Vagina (tissue), 2 donors: ENCODE measurements around the gene PDCL3. TPM values are rescaled to one million over a fixed set of nuclear protein-coding genes. Genes with fewer than 3 reads are reported as not detected.

Experiments used
- DNase-seq, 2 donors: peaks; one replicate each; pipeline ENCODE4 v3.0.0-alpha.2; 2017; ENCODE audit errors: extremely low spot score in 2 of 2
- H3K27ac ChIP-seq: fragments of 200-600 bp; sonication (generic); one replicate; pipeline ENCODE4 v1.5.1; 2019
- H3K27me3 ChIP-seq: fragments of 200-600 bp; sonication (generic); one replicate; pipeline ENCODE4 v1.5.1; 2019
- H3K36me3 ChIP-seq, 2 donors: fragments of 200-600 bp; sonication (generic); one replicate each; pipeline ENCODE4 v1.5.1; 2017 to 2019
- H3K4me1 ChIP-seq: fragments of 200-600 bp; sonication (generic); one replicate; pipeline ENCODE4 v1.5.1; 2019
- H3K4me3 ChIP-seq, 2 donors: fragments of 200-600 bp; sonication (generic); 1 replicate in 1 of 2; 2 replicates in 1 of 2; pipeline ENCODE4 v1.5.1; 2016 to 2019
- H3K9me3 ChIP-seq: fragments of 200-600 bp; sonication (generic); one replicate; pipeline ENCODE4 v1.5.1; 2019
- CTCF ChIP-seq, 3 experiments: fragments of 450-650 bp in 2 of 3; fragments of 200-600 bp in 1 of 3; sonication (generic) in 1 of 3; IDR thresholded peaks; one replicate each; pipeline ENCODE4 v1.5.1; 2017 to 2019; ENCODE audit warnings: antibody characterized with exemption in 3 of 3, mild to moderate bottlenecking in 2 of 3, moderate library complexity in 2 of 3
- POLR2A ChIP-seq, 2 donors: fragments of 450-650 bp; IDR thresholded peaks; one replicate each; pipeline ENCODE4 v1.6.1; 2017; ENCODE audit warnings: antibody characterized with exemption in 2 of 2, mild to moderate bottlenecking in 2 of 2, moderate library complexity in 2 of 2
- POLR2AphosphoS5 ChIP-seq, 2 donors: sonication (generic); formaldehyde crosslinking; IDR thresholded peaks; one replicate each; pipeline ENCODE4 v1.9.0; 2017; ENCODE audit warnings: antibody characterized with exemption in 2 of 2, mild to moderate bottlenecking in 2 of 2, low read depth in 1 of 2; ENCODE audit not compliant: insufficient read depth in 1 of 2
- intact Hi-C: fragments of 100-400 bp; cut with DNase I; formaldehyde crosslinking; loops from one replicate; pipeline ENCODE4 v1.15.1; 2023
- total RNA-seq: library from RNA; depleted of rRNA; stranded (reverse); fragments of >200 nt; gene quantifications from one replicate; pipeline ENCODE4 v1.2.3, GENCODE V29; 2016

The PDCL3 gene
- total RNA-seq, 1 donor from 2014 or later: 20.1 TPM

- TF ChIP-seq CTCF (IDR thresholded peaks at IDR 0.05): no peak
- TF ChIP-seq POLR2AphosphoS5 (IDR thresholded peaks at IDR 0.05; ENCODE audit: insufficient read depth in 1 of 2, low read depth in 1 of 2): no peak
- Histone ChIP-seq H3K4me1 (no peaks in the 10 kb centered on the region), H3K27me3 (no peaks in the 10 kb centered on the region), H3K4me3 (no peak overlapping the region), H3K9me3 (no peaks in the 10 kb centered on the region), H3K36me3 (no peaks in the 10 kb centered on the region), H3K27ac (no peak overlapping the region)
- peak; percentile 64 to 70 for DNase-seq
- intact Hi-C loops: no loop called here
These were observed 52.7 kb downstream of the PDCL3 start for GRCh38 chr2:100615471-100615870.

- intact Hi-C loops: no loop called here
- Histone ChIP-seq H3K4me1 (no peaks in the 10 kb centered on the region), H3K36me3 (no peaks in the 10 kb centered on the region), H3K9me3 (no peaks in the 10 kb centered on the region), H3K27ac (no peak overlapping the region), H3K4me3 (no peak overlapping the region), H3K27me3 (no peaks in the 10 kb centered on the region)
- DNase-seq: peak; percentile 34 to 44
- no peak for TF ChIP-seq POLR2A (IDR thresholded peaks at IDR 0.05)
- TF ChIP-seq POLR2AphosphoS5 (IDR thresholded peaks at IDR 0.05; ENCODE audit: insufficient read depth in 1 of 2, low read depth in 1 of 2): no peak
- no peak for TF ChIP-seq CTCF (IDR thresholded peaks at IDR 0.05)
These were observed 53.1 kb downstream of the PDCL3 start for GRCh38 chr2:100615886-100616285.

GRCh38 chr2:100616841-100617390 is 54.1 kb downstream of the PDCL3 start:
- Histone ChIP-seq H3K4me1 (no peaks in the 10 kb centered on the region), H3K4me3 (no peak overlapping the region), H3K9me3 (no peaks in the 10 kb centered on the region), H3K27me3 (no peaks in the 10 kb centered on the region), H3K36me3 (no peaks in the 10 kb centered on the region), H3K27ac (no peak overlapping the region)
- intact Hi-C loops: no loop called here
- TF ChIP-seq CTCF (IDR thresholded peaks at IDR 0.05) (no peak), POLR2AphosphoS5 (IDR thresholded peaks at IDR 0.05; ENCODE audit: insufficient read depth in 1 of 2, low read depth in 1 of 2) (no peak), POLR2A (IDR thresholded peaks at IDR 0.05) (no peak)
- DNase-seq: peak; percentile 34 to 52

GRCh38 chr2:100619951-100620350 is 57.2 kb downstream of the PDCL3 start:
- H3K4me1 ChIP-seq: no peaks in the 10 kb centered on the region
- H3K4me3 ChIP-seq: no peak overlapping the region
- no peaks in the 10 kb centered on the region for H3K27me3 ChIP-seq
- DNase-seq: peak in 1 of 2 donors; percentile 34
- H3K9me3 ChIP-seq: no peaks in the 10 kb centered on the region
- TF ChIP-seq POLR2A (IDR thresholded peaks at IDR 0.05): no peak
- no peak for TF ChIP-seq POLR2AphosphoS5 (IDR thresholded peaks at IDR 0.05; ENCODE audit: insufficient read depth in 1 of 2, low read depth in 1 of 2)
- no peak for TF ChIP-seq CTCF (IDR thresholded peaks at IDR 0.05)
- intact Hi-C loops: no loop called here
- no peak overlapping the region for H3K27ac ChIP-seq
- no peaks in the 10 kb centered on the region for H3K36me3 ChIP-seq

- TF ChIP-seq POLR2A (IDR thresholded peaks at IDR 0.05): no peak
- TF ChIP-seq POLR2AphosphoS5 (IDR thresholded peaks at IDR 0.05; ENCODE audit: insufficient read depth in 1 of 2, low read depth in 1 of 2): no peak
- TF ChIP-seq CTCF (IDR thresholded peaks at IDR 0.05): no peak
These were observed 57.7 kb downstream of the PDCL3 start for GRCh38 chr2:100620481-100620880.

More at GRCh38 chr2:100620481-100620880, 57.7 kb downstream of the PDCL3 start:
- intact Hi-C loops: no loop called here
- no peak overlapping the region for H3K27ac ChIP-seq
- no peaks in the 10 kb centered on the region for H3K36me3 ChIP-seq
- peak in 1 of 2 donors; percentile 49 for DNase-seq
- H3K4me1 ChIP-seq: no peaks in the 10 kb centered on the region
- H3K9me3 ChIP-seq: no peaks in the 10 kb centered on the region
- no peak overlapping the region for H3K4me3 ChIP-seq
- no peaks in the 10 kb centered on the region for H3K27me3 ChIP-seq
